Endothelial cell of umbilical vein (primary cell): ENCODE results near the gene SHLD3. TPM values are rescaled to one million over a fixed set of nuclear protein-coding genes. Genes with fewer than 3 reads are reported as not detected.

ENCODE experiments used
- BruUV-seq: library from RNA; stranded (reverse); fragments of 400-500 nt; replicated peaks from 2 replicates; lab custom pipeline; 2021; lab: Mats Ljungman, UMichigan
- CTCF ChIA-PET: fragments of 300-600, 350-600 bp; sonication (Branson Sonifier 250); formaldehyde crosslinking; loops from one replicate; lab custom pipeline; 2021; ENCODE audit warnings: antibody characterized with exemption, inconsistent platforms; lab: Charles Lee
- POLR2A ChIA-PET: fragments of 300-600, 350-600 bp; sonication (Branson Sonifier 250); formaldehyde crosslinking; loops from one replicate; lab custom pipeline; 2021; ENCODE audit warnings: antibody characterized with exemption, inconsistent platforms; lab: Charles Lee
- DNase-seq: peaks from one replicate; pipeline ENCODE4 v3.0.0-alpha.2; 2011; ENCODE audit warnings: low read depth, low spot score
- FAIRE-seq: peaks from 2 replicates; lab custom pipeline; 2011; peaks lifted over from hg19 to GRCh38; lab: Jason Lieb, UNC
- H2AFZ ChIP-seq: 2 replicates; pipeline ENCODE4 v1.6.0; 2012; ENCODE audit warnings: low read depth, low read length, control low read depth, inconsistent platforms
- H3K27ac ChIP-seq: 2 replicates; pipeline ENCODE4 v1.5.1; 2011; ENCODE audit warnings: low read depth, mild to moderate bottlenecking, control low read depth, low read length, moderate library complexity; ENCODE audit not compliant: insufficient read depth
- H3K27me3 ChIP-seq, 2 experiments: 2 replicates each; pipeline versions ENCODE4 v1.6.0 to v1.6.1; 2011; ENCODE audit warnings: low read length in 2 of 2, mixed read lengths in 1 of 2; ENCODE audit not compliant: control insufficient read depth in 2 of 2, insufficient read depth in 2 of 2
- H3K36me3 ChIP-seq, 2 experiments: 2 replicates in 1 of 2; 3 replicates in 1 of 2; pipeline ENCODE4 v1.5.1; 2011; ENCODE audit warnings: low read length in 2 of 2, mild to moderate bottlenecking in 1 of 2, moderate library complexity in 1 of 2; ENCODE audit not compliant: control insufficient read depth in 2 of 2, insufficient read depth in 2 of 2; ENCODE audit errors: extremely low read depth in 1 of 2
- H3K4me1 ChIP-seq: 3 replicates; pipeline ENCODE4 v1.5.1; 2011; ENCODE audit warnings: mild to moderate bottlenecking, low read length; ENCODE audit not compliant: control insufficient read depth, insufficient read depth; ENCODE audit errors: extremely low read depth
- H3K4me2 ChIP-seq: 2 replicates; pipeline ENCODE4 v1.6.1; 2011; ENCODE audit warnings: low read length, control low read depth, mixed read lengths; ENCODE audit not compliant: insufficient read depth
- H3K4me3 ChIP-seq, 3 experiments: fragments of 200-600 bp in 1 of 3; sonication (generic), shearing (Covaris generic) in 1 of 3; replicated peaks in 1 of 3; 2 replicates each; pipeline ENCODE4 v1.5.1; 2011 to 2016; ENCODE audit warnings: control low read depth in 3 of 3, low read length in 3 of 3, mild to moderate bottlenecking in 2 of 3, inconsistent platforms in 1 of 3, low read depth in 1 of 3, moderate library complexity in 1 of 3; ENCODE audit not compliant: insufficient read depth in 1 of 3
- H3K79me2 ChIP-seq: 2 replicates; pipeline ENCODE4 v1.6.0; 2012; ENCODE audit warnings: low read length, inconsistent platforms; ENCODE audit not compliant: control insufficient read depth, insufficient read depth
- H3K9ac ChIP-seq: replicated peaks from 2 replicates; pipeline ENCODE3; 2011; ENCODE audit warnings: low read length, control low read depth; ENCODE audit not compliant: insufficient read depth; ENCODE audit errors: extremely low read depth
- H3K9me1 ChIP-seq: replicated peaks from 3 replicates; pipeline ENCODE4 v1.6.0; 2011; ENCODE audit warnings: mild to moderate bottlenecking, low read length; ENCODE audit not compliant: control insufficient read depth, insufficient read depth; ENCODE audit errors: extremely low read depth
- H3K9me3 ChIP-seq: replicated peaks from 2 replicates; pipeline ENCODE4 v1.5.1; 2012; ENCODE audit warnings: low read length, inconsistent platforms; ENCODE audit not compliant: control insufficient read depth, insufficient read depth
- H4K20me1 ChIP-seq: replicated peaks from 2 replicates; pipeline ENCODE3; 2011; ENCODE audit warnings: mild to moderate bottlenecking, low read length; ENCODE audit not compliant: control insufficient read depth, insufficient read depth; ENCODE audit errors: extremely low read depth
- EZH2 ChIP-seq: IDR thresholded peaks from 2 replicates; pipeline ENCODE4 v1.6.1; 2012; ENCODE audit warnings: borderline replicate concordance, low read depth, mild to moderate bottlenecking, moderate library complexity, low read length, inconsistent platforms; ENCODE audit not compliant: severe bottlenecking
- FOS ChIP-seq: IDR thresholded peaks from 2 replicates; pipeline ENCODE4 v1.6.1; 2011; ENCODE audit warnings: mild to moderate bottlenecking, low read length, moderate library complexity, borderline replicate concordance; ENCODE audit not compliant: insufficient read depth
- MYC ChIP-seq: IDR thresholded peaks from one replicate; pipeline ENCODE4 v1.6.1; 2011; ENCODE audit warnings: mild to moderate bottlenecking, low read depth, low read length
- POLR2A ChIP-seq: IDR thresholded peaks from 2 replicates; pipeline ENCODE4 v1.6.1; 2012; ENCODE audit warnings: low read depth, mild to moderate bottlenecking, control low read depth, low read length
- POLR2AphosphoS5 ChIP-seq: IDR thresholded peaks from 2 replicates; pipeline ENCODE4 v1.6.1; 2012; ENCODE audit warnings: low read depth, mild to moderate bottlenecking, control low read depth, low read length, moderate library complexity; ENCODE audit not compliant: insufficient read depth
- dilution Hi-C: fragments of 300-500 bp; cut with MboI; formaldehyde crosslinking; loops from one replicate; pipeline ENCODE4 v1.15.0; 2019; ENCODE audit warnings: low sequenced_read_pairs; ENCODE audit not compliant: extremely low pct_ligation_motif_present
- intact Hi-C: fragments of 100-400 bp; cut with micrococcal nuclease; formaldehyde crosslinking; loops from one replicate; pipeline ENCODE4 v1.10.0; 2022
- polyA plus RNA-seq, 4 experiments: library from polyadenylated mRNA; depleted of rRNA in 3 of 4; stranded (reverse) in 3 of 4; unstranded in 1 of 4; fragments of >200 nt; gene quantifications; 2 replicates each; pipeline versions ENCODE4 v1.2.1 to v1.2.3, GENCODE V29; 2011 to 2012; ENCODE audit warnings: missing spikeins in 1 of 4
- total RNA-seq: library from RNA; stranded (reverse); gene quantifications from 2 replicates; pipeline ENCODE4 v1.2.3, GENCODE V29; 2021
- TF ChIP-seq, protein P1 (sequence below), 2 donors: IDR thresholded peaks; 1 replicate in 1 of 2; 2 replicates in 1 of 2; pipeline ENCODE4 v1.5.1; 2011; ENCODE audit warnings: low read length in 2 of 2, mild to moderate bottlenecking in 2 of 2, moderate library complexity in 2 of 2, control low read depth in 1 of 2, inconsistent platforms in 1 of 2, low read depth in 1 of 2; ENCODE audit not compliant: insufficient read depth in 1 of 2; ENCODE audit errors: extremely low read depth in 1 of 2

SHLD3 gene
- total and polyA plus RNA-seq, 2 donors (not counting 3 experiments of a cell fraction or from before 2014, with no cell fraction given) = 1.7 to 3.6 TPM

DNA sequence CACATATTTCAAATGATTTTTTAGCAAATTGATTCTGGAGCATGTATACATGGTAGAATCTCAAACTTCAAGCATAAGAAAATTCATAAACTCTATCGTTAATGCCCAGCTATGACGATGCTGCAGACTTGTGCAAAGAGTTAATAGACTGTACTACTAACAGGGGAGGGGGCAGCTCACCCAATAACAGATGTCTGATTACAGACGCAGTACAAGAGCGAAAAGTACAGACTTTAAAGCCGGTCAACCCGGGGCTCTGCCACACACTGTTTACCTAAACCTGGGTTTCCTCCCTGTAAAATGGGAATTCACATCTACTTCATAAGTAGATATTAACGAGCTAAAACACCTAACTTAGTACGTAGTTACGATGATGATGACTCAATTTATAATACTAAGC lies 1.3 kb upstream of the SHLD3 start:
- Histone ChIP-seq H3K4me2 (peak overlapping the region; percentile 100), H3K79me2 (peaks cover 57% of the 10 kb centered on the region), H3K4me3 (peak overlapping the region; percentile 76 to 97 (median 92)), H3K9me3 (no peaks in the 10 kb centered on the region), H3K27ac (peak overlapping the region; percentile 21), H3K27me3 (no peaks in the 10 kb centered on the region), H3K4me1 (peaks cover 19% of the 10 kb centered on the region), H4K20me1 (no peaks in the 10 kb centered on the region), H3K9ac (peak overlapping the region; percentile 85), H3K9me1 (no peaks in the 10 kb centered on the region), H3K36me3 (no peaks in the 10 kb centered on the region), H2AFZ (peak overlapping the region; percentile 88)
- ChIA-PET POLR2A (no interaction called here), CTCF (interaction anchor here (0.6 to 1.1 kb wide), 3 partner anchors 28 to 719 kb away, joined by 3 to 5 read pairs (median 5); no protein-coding TSS in a partner anchor)
- BruUV-seq = no TSS peak
- DNase-seq (no peak), FAIRE-seq (no peak)
- dilution Hi-C loops = no loop called here
- TF ChIP-seq EZH2 (no peak), FOS (no peak), POLR2A (no peak), MYC (no peak), POLR2AphosphoS5 (no peak)
- TF ChIP-seq, protein P1, sequence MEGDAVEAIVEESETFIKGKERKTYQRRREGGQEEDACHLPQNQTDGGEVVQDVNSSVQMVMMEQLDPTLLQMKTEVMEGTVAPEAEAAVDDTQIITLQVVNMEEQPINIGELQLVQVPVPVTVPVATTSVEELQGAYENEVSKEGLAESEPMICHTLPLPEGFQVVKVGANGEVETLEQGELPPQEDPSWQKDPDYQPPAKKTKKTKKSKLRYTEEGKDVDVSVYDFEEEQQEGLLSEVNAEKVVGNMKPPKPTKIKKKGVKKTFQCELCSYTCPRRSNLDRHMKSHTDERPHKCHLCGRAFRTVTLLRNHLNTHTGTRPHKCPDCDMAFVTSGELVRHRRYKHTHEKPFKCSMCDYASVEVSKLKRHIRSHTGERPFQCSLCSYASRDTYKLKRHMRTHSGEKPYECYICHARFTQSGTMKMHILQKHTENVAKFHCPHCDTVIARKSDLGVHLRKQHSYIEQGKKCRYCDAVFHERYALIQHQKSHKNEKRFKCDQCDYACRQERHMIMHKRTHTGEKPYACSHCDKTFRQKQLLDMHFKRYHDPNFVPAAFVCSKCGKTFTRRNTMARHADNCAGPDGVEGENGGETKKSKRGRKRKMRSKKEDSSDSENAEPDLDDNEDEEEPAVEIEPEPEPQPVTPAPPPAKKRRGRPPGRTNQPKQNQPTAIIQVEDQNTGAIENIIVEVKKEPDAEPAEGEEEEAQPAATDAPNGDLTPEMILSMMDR (IDR thresholded peaks at IDR 0.05; ENCODE audit: extremely low read depth in 1 of 2, insufficient read depth in 1 of 2, low read depth in 1 of 2, low read length in 2 of 2) = no peak
- intact Hi-C loops = loop anchor here (10.0 kb wide), 2 partner anchors 301 to 521 kb away; partner anchors contain the start of genes ERBIN and SREK1
